SK-N-SH (cell line): ENCODE measurements around the gene NAALADL2. TPM values are rescaled to one million over a fixed set of nuclear protein-coding genes. Genes with fewer than 3 reads are reported as not detected.

Experiments used
- CTCF ChIA-PET: fragments of 300-600, 350-600 bp; formaldehyde crosslinking; extraction: SDS; loops from one replicate; lab custom pipeline; 2021; lab: Yijun Ruan, JAX
- POLR2A ChIA-PET: fragments of 350-600 bp; sonication (Branson Sonifier 250); formaldehyde crosslinking; extraction: SDS; loops from one replicate; lab custom pipeline; 2020; ENCODE audit warnings: antibody characterized with exemption, inconsistent platforms; lab: Yijun Ruan, JAX
- DNase-seq: peaks from one replicate; pipeline ENCODE4 v3.0.0; 2012
- H2AFZ ChIP-seq: fragments of 200-600 bp; sonication (generic); 2 replicates; pipeline ENCODE4 v1.8.1; 2016; ENCODE audit warnings: antibody characterized with exemption, mild to moderate bottlenecking, low read depth
- H3F3A ChIP-seq: fragments of 200-600 bp; sonication (generic); replicated peaks from 2 replicates; pipeline ENCODE3; 2016; ENCODE audit warnings: antibody characterized with exemption, mild to moderate bottlenecking; ENCODE audit not compliant: insufficient read depth
- H3K27ac ChIP-seq, 2 experiments: fragments of 200-500 bp in 1 of 2; fragments of 200-600 bp in 1 of 2; sonication (Bioruptor generic) in 1 of 2; sonication (generic), shearing (Covaris generic) in 1 of 2; 2 replicates each; pipeline versions ENCODE4 v1.5.1 to v1.6.1; 2014 to 2016; ENCODE audit warnings: low read depth in 2 of 2, inconsistent platforms in 1 of 2, low read length in 1 of 2, mild to moderate bottlenecking in 1 of 2, mixed read lengths in 1 of 2
- H3K27me3 ChIP-seq: fragments of 200-600 bp; sonication (generic), shearing (Covaris generic); 2 replicates; pipeline ENCODE4 v1.6.1; 2016; ENCODE audit warnings: mixed run types; ENCODE audit not compliant: insufficient read depth
- H3K36me3 ChIP-seq, 2 experiments: fragments of 200-500 bp in 1 of 2; fragments of 200-600 bp in 1 of 2; sonication (Bioruptor generic) in 1 of 2; sonication (generic) in 1 of 2; replicated peaks in 1 of 2; 2 replicates each; pipeline versions ENCODE3 to v1.5.1; 2014 to 2016; ENCODE audit warnings: low read length in 1 of 2, mild to moderate bottlenecking in 1 of 2; ENCODE audit not compliant: insufficient read depth in 2 of 2, control insufficient read depth in 1 of 2
- H3K4me1 ChIP-seq, 2 experiments: fragments of 200-500 bp in 1 of 2; fragments of 200-600 bp in 1 of 2; sonication (Bioruptor generic) in 1 of 2; sonication (generic), shearing (Covaris generic) in 1 of 2; 2 replicates each; pipeline versions ENCODE4 v1.5.1 to v1.6.1; 2014 to 2016; ENCODE audit warnings: low read depth in 1 of 2, low read length in 1 of 2, mixed run types in 1 of 2; ENCODE audit not compliant: insufficient read depth in 2 of 2, control insufficient read depth in 1 of 2
- H3K4me2 ChIP-seq: fragments of 200-600 bp; sonication (generic), shearing (Covaris generic); 2 replicates; pipeline ENCODE4 v1.6.1; 2017; ENCODE audit warnings: mixed run types
- H3K4me3 ChIP-seq, 2 experiments: fragments of 200-500 bp in 1 of 2; fragments of 200-600 bp in 1 of 2; sonication (Bioruptor generic) in 1 of 2; sonication (generic), shearing (Covaris generic) in 1 of 2; 2 replicates each; pipeline versions ENCODE4 v1.5.1 to v1.8.1; 2014 to 2016; ENCODE audit warnings: low read depth in 2 of 2, inconsistent platforms in 1 of 2, low read length in 1 of 2, mild to moderate bottlenecking in 1 of 2, mixed read lengths in 1 of 2, moderate library complexity in 1 of 2
- H3K79me2 ChIP-seq: fragments of 200-600 bp; sonication (generic); 2 replicates; pipeline ENCODE4 v1.8.1; 2017; ENCODE audit warnings: mild to moderate bottlenecking; ENCODE audit not compliant: insufficient read depth
- H3K9ac ChIP-seq: fragments of 200-600 bp; sonication (generic); 2 replicates; pipeline ENCODE4 v1.6.1; 2017; ENCODE audit warnings: mixed run types
- H3K9me2 ChIP-seq: fragments of 200-600 bp; sonication (generic); 2 replicates; pipeline ENCODE4 v1.6.1; 2017; ENCODE audit warnings: mixed run types
- H3K9me3 ChIP-seq: fragments of 200-600 bp; sonication (generic); 2 replicates; pipeline ENCODE4 v1.6.1; 2017; ENCODE audit warnings: mixed run types, mild to moderate bottlenecking, moderate library complexity
- H4K20me1 ChIP-seq: fragments of 200-600 bp; sonication (generic); 2 replicates; pipeline ENCODE4 v1.6.1; 2017; ENCODE audit warnings: mild to moderate bottlenecking, mixed run types; ENCODE audit not compliant: insufficient read depth
- CTCF ChIP-seq: fragments of 200-600 bp; sonication (generic); IDR thresholded peaks from 2 replicates; pipeline ENCODE4 v1.6.1; 2017; ENCODE audit warnings: antibody characterized with exemption, mild to moderate bottlenecking, moderate library complexity
- EZH2phosphoT487 ChIP-seq: fragments of 200-600 bp; sonication (generic); IDR thresholded peaks from 2 replicates; pipeline ENCODE4 v1.6.1; 2017; ENCODE audit warnings: low read depth, mixed run types, mild to moderate bottlenecking, antibody characterized with exemption, moderate library complexity, borderline replicate concordance
- FOSL2 ChIP-seq: IDR thresholded peaks from 2 replicates; pipeline ENCODE4 v1.4.0; 2012; ENCODE audit warnings: low read depth, mild to moderate bottlenecking, moderate library complexity, borderline replicate concordance
- GABPA ChIP-seq: IDR thresholded peaks from 2 replicates; pipeline ENCODE4 v1.4.0; 2012; ENCODE audit warnings: low read depth, mild to moderate bottlenecking
- MXI1 ChIP-seq: IDR thresholded peaks from 2 replicates; pipeline ENCODE4 v1.6.1; 2012; ENCODE audit warnings: mild to moderate bottlenecking, low read depth, low read length, improper control_type of control experiment
- RCOR1 ChIP-seq: fragments of 150-350 bp; IDR thresholded peaks from 2 replicates; pipeline ENCODE4 v1.6.1; 2017; ENCODE audit warnings: antibody characterized with exemption, low read length
- SIN3A ChIP-seq: IDR thresholded peaks from 2 replicates; pipeline ENCODE4 v1.6.1; 2012; ENCODE audit warnings: low read depth, mild to moderate bottlenecking, low read length, moderate library complexity, borderline replicate concordance
- SMC3 ChIP-seq: IDR thresholded peaks from 2 replicates; pipeline ENCODE4 v1.6.1; 2012; ENCODE audit warnings: low read depth, low read length, improper control_type of control experiment
- TAF1 ChIP-seq: IDR thresholded peaks from 2 replicates; pipeline ENCODE4 v1.6.1; 2012; ENCODE audit warnings: low read depth, mild to moderate bottlenecking, low read length, moderate library complexity, borderline replicate concordance
- TEAD4 ChIP-seq: IDR thresholded peaks from 2 replicates; pipeline ENCODE4 v1.4.0; 2012; ENCODE audit warnings: mild to moderate bottlenecking, borderline replicate concordance; ENCODE audit not compliant: insufficient read depth
- YY1 ChIP-seq: IDR thresholded peaks from 2 replicates; pipeline ENCODE4 v1.4.0; 2012; ENCODE audit warnings: low read depth, mild to moderate bottlenecking
- WGBS: methylation state at CpG from one replicate; pipeline ENCODE4 v1.1.6; 2017; ENCODE audit warnings: low lambda C conversion rate; 5-methylcytosine and 5-hydroxymethylcytosine counted together
- polyA plus RNA-seq, 3 experiments: library from polyadenylated mRNA; depleted of rRNA; stranded (reverse); fragments of >200 nt; gene quantifications; 2 replicates each; pipeline ENCODE4 v1.2.3, GENCODE V29; 2012

The NAALADL2 gene
- polyA plus RNA-seq, 1 of the 3 experiments (the other 2 are of a cell fraction): 1.2 TPM

- no peaks in the 10 kb centered on the region for H3K36me3 ChIP-seq
- CTCF ChIA-PET: no interaction called here
Measured at GRCh38 chr3:174826069-174826468, 33.1 kb upstream of the NAALADL2 start.

GRCh38 chr3:174844746-174845145 lies 14.4 kb upstream of the NAALADL2 start:
- DNase-seq: no peak
- WGBS: 29% methylated on average over 1 of the region's 1 CpG
- Histone ChIP-seq H3K9me2 (no peaks in the 10 kb centered on the region), H3K9ac (no peak overlapping the region), H3K27me3 (no peaks in the 10 kb centered on the region), H2AFZ (no peak overlapping the region), H3K36me3 (no peaks in the 10 kb centered on the region), H3F3A (no peaks in the 10 kb centered on the region), H3K79me2 (no peaks in the 10 kb centered on the region), H3K4me3 (no peak overlapping the region), H3K4me2 (no peak overlapping the region), H3K27ac (no peak overlapping the region), H3K9me3 (no peaks in the 10 kb centered on the region), H3K4me1 (no peaks in the 10 kb centered on the region), H4K20me1 (no peaks in the 10 kb centered on the region)
- TF ChIP-seq MXI1 (no peak), SMC3 (no peak), CTCF (no peak), YY1 (no peak), GABPA (no peak), TEAD4 (no peak), TAF1 (no peak), FOSL2 (no peak), RCOR1 (no peak), EZH2phosphoT487 (no peak)
- POLR2A ChIA-PET: no interaction called here
- CTCF ChIA-PET: no interaction called here

More at GRCh38 chr3:174826069-174826468, 33.1 kb upstream of the NAALADL2 start:
- H3K27ac ChIP-seq: no peak overlapping the region
- no peak for DNase-seq
- H2AFZ ChIP-seq: no peak overlapping the region
- H3K4me1 ChIP-seq: peaks cover 0 to 5% of the 10 kb centered on the region in 2 experiments; a peak in 2 of 4 replicates
- no peak overlapping the region for H3K9ac ChIP-seq
- H3F3A ChIP-seq: no peaks in the 10 kb centered on the region
- H3K27me3 ChIP-seq: no peaks in the 10 kb centered on the region
- TF ChIP-seq TAF1 (no peak), FOSL2 (no peak)
- H3K4me2 ChIP-seq: no peak overlapping the region
- no peaks in the 10 kb centered on the region for H4K20me1 ChIP-seq
- H3K4me3 ChIP-seq: no peak overlapping the region
- H3K79me2 ChIP-seq: no peaks in the 10 kb centered on the region
- no peaks in the 10 kb centered on the region for H3K9me3 ChIP-seq
- POLR2A ChIA-PET: no interaction called here
- H3K9me2 ChIP-seq: no peaks in the 10 kb centered on the region

GRCh38 chr3:174846055-174846454 lies 13.1 kb upstream of the NAALADL2 start:
- Histone ChIP-seq H3K4me2 (no peak overlapping the region), H3K27me3 (no peaks in the 10 kb centered on the region), H3K9me3 (no peaks in the 10 kb centered on the region), H4K20me1 (no peaks in the 10 kb centered on the region), H3K4me1 (no peaks in the 10 kb centered on the region), H3K79me2 (no peaks in the 10 kb centered on the region), H3K36me3 (no peaks in the 10 kb centered on the region), H3K4me3 (no peak overlapping the region), H3K9me2 (no peaks in the 10 kb centered on the region), H3K27ac (no peak overlapping the region), H3F3A (no peaks in the 10 kb centered on the region), H2AFZ (no peak overlapping the region), H3K9ac (no peak overlapping the region)
- TF ChIP-seq TAF1 (no peak), SIN3A (no peak), CTCF (no peak)
- whole genome bisulfite sequencing: 83% methylated on average over 1 of the region's 1 CpG
- no peak for DNase-seq
- POLR2A ChIA-PET: no interaction called here
- CTCF ChIA-PET: no interaction called here
